ENCODE data around the gene INAFM1.

DNA sequence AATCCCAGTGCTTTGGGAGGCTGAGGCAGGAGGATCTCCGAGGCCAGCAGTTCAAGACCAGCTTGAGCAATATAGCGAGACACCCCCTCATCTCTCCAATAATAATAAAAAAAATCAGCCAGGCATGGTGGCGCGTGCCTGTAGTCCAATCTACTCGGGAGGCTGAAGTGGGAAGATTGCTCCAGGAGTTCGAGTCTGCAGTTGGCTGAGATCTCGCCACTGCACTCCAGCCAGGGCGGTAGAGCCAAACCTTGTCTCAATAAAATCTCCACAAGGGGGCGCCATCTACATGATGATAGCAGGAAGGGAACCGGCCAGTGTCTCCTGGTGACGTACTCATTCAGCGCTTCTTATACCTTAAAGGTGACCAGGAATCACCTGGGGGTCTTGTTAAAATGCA lies 21.4 kb downstream of the INAFM1 start:
- TF ChIP-seq GATA2 (IDR thresholded peaks at IDR 0.05; ENCODE audit: low read depth, low read length) (no peak), GATA3 (IDR thresholded peaks at IDR 0.05; ENCODE audit: low read depth, low read length) (no peak)

Measured in SH-SY5Y (cell line).